NCI-H2029 treated with DMSO at 0.1 percent for 48 hours (cell line): Measurements from ENCODE around the gene STAB2.
"Not testable (repeated sequence)": the region's sequence is repeated elsewhere in the genome, so short reads cannot be mapped to it uniquely, and the experiment has no call there.

Source experiments
- DNase-seq: peaks from one replicate; lab custom pipeline; 2025; lab: John Stamatoyannopoulos, UW

STAB2 gene

DNA sequence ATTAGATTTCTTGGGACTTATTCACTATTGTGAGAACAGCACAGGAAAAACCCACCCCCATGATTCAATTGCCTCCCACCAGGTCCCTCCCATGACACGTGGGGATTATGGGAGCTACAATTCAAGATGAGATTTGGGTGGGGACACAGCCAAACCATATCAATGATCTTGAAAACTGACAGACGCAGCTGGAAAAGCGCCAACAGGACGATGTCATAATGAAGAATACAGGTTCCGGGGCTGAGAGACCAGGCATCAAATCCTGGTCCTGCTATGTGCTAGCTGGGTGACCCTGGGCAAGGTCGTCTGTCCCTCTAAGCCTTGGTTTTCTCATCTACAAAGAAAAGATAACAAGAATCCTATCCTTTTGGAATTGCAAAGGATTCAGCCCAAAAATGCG is 222.6 kb downstream of the STAB2 start:
- DNase-seq: not testable (repeated sequence)

DNA sequence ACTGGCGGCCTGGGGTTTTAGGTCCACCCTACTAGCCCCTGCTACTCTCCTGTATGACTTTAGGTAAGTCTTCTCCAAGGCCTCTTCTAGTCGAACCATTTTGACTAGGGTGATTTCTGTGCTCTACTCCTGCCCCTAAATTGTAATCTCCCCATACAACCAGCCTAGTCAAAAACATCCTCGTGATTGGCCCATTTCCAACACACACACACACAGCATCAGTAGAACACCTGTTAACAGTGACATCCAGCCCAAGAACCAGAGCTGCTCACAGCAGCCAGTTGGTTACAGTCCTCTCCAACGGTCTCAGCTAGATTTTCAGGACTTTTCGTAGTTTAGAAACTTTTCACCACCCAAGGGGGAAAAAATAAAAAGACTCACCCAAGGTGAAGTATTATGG is 223.0 kb downstream of the STAB2 start:
- no peak for DNase-seq

GRCh38 chr12:103811791-103812190 is 224.7 kb downstream of the STAB2 start:
- DNase-seq: no peak

GRCh38 chr12:103812789-103813188 is 225.7 kb downstream of the STAB2 start:
- DNase-seq: no peak

DNA sequence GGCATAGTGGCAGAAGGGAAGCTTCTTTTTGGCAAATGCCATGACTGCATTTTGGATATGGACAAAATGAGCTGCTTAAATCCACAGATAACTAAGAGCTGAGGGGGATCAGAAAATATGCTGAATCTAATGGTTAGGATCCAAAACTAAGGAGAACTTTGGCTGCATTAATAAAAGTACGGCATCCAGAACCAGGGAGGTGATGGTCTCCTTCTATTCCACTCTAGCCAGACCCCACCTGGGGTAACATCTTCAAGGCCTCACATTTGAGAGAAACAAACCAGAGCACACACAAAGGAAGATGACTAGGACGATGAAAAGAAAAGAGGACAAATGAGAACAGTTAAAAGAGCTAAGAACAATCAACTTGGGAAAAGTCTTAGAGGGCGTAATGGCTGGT is 226.4 kb downstream of the STAB2 start:
- no peak for DNase-seq

- DNase-seq: no peak
Measured at GRCh38 chr12:103813949-103814348, 226.9 kb downstream of the STAB2 start.

DNA sequence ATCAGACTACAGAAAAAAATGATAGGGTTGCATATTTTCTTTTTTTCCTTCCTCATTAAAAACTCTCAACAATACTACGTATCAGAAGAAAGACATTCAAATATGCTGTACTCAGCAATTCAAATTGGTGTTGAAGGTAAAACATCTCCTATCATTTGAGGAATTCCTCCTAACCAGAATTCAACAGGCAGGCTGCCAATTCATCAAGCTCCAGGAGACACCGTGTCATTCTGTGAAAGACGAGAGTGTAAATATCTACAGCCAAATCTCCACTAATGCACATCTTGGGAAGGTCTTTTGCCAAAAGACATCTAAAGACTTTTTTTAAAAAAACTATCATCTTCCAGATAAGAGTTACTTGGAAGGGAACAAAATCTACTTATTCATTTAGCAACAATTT is 227.4 kb downstream of the STAB2 start:
- DNase-seq: no peak
